ENCODE results near the gene CCSER2.
"Not testable (repeated sequence)": the region's sequence is repeated elsewhere in the genome, so short reads cannot be mapped to it uniquely, and the experiment has no call there.

CCSER2 gene

GRCh38 chr10:84497978-84498377, 169.6 kb downstream of the CCSER2 start (continued):
- TF ChIP-seq, protein P1, sequence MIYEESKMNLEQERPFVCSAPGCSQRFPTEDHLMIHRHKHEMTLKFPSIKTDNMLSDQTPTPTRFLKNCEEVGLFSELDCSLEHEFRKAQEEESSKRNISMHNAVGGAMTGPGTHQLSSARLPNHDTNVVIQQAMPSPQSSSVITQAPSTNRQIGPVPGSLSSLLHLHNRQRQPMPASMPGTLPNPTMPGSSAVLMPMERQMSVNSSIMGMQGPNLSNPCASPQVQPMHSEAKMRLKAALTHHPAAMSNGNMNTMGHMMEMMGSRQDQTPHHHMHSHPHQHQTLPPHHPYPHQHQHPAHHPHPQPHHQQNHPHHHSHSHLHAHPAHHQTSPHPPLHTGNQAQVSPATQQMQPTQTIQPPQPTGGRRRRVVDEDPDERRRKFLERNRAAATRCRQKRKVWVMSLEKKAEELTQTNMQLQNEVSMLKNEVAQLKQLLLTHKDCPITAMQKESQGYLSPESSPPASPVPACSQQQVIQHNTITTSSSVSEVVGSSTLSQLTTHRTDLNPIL (CRISPR knock-in tag; IDR thresholded peaks at IDR 0.05; ENCODE audit: low read depth), result no peak
- TF ChIP-seq ZNF8 (CRISPR knock-in tag; IDR thresholded peaks at IDR 0.05) (no peak), SNAI2 (CRISPR knock-in tag; IDR thresholded peaks at IDR 0.05) (no peak), RARB (CRISPR knock-in tag; IDR thresholded peaks at IDR 0.05) (no peak), ZFP3 (CRISPR knock-in tag; IDR thresholded peaks at IDR 0.05) (no peak), GLIS3 (CRISPR knock-in tag; IDR thresholded peaks at IDR 0.05) (no peak), ESRRG (CRISPR knock-in tag; IDR thresholded peaks at IDR 0.05) (no peak), CSDC2 (CRISPR knock-in tag; IDR thresholded peaks at IDR 0.05) (no peak), BACH2 (CRISPR knock-in tag; IDR thresholded peaks at IDR 0.05; ENCODE audit: borderline replicate concordance) (no peak), ZFP30 (CRISPR knock-in tag; IDR thresholded peaks at IDR 0.05) (no peak)

GRCh38 chr10:84499039-84499438, 170.7 kb downstream of the CCSER2 start:
- not testable (repeated sequence) for ATAC-seq

DNA sequence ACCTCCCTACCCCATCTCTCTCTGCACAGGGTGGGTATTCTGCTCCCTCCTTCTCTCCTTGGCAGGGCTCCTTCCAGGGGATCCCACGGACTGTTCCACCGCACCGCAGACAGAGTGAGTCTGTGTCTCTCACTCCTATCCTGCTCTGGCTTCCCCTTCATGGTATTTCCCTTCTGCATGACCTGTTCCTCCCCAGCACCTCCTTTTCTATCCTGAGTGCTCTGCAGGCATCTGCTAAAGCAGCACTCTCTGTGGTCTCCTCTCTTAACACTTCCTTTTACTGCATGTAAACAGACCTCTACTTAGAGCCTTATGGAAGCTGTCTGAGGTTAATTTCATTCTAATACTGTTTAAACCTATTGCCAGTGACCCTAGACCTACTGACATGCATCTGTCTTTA, 171.5 kb downstream of the CCSER2 start:
- no peak for TF ChIP-seq ZNF70 (CRISPR knock-in tag; IDR thresholded peaks at IDR 0.05)
- TF ChIP-seq CSDC2 (CRISPR knock-in tag; IDR thresholded peaks at IDR 0.05), result no peak
- TF ChIP-seq OSR1 (CRISPR knock-in tag; IDR thresholded peaks at IDR 0.05), result no peak
- no peak for TF ChIP-seq CSRNP3 (CRISPR knock-in tag; IDR thresholded peaks at IDR 0.05)
- no peak for TF ChIP-seq RARB (CRISPR knock-in tag; IDR thresholded peaks at IDR 0.05)
- no peak for TF ChIP-seq TOX (CRISPR knock-in tag; IDR thresholded peaks at IDR 0.05; ENCODE audit: borderline replicate concordance)
- no peak for TF ChIP-seq ZNF565 (CRISPR knock-in tag; conservative IDR thresholded peaks at IDR 0.05; ENCODE audit: low read depth)
- TF ChIP-seq, protein P1 (CRISPR knock-in tag; IDR thresholded peaks at IDR 0.05; ENCODE audit: low read depth), result no peak
- TF ChIP-seq ZNF8 (CRISPR knock-in tag; IDR thresholded peaks at IDR 0.05), result no peak
- TF ChIP-seq POU6F1 (CRISPR knock-in tag; IDR thresholded peaks at IDR 0.05; ENCODE audit: borderline replicate concordance, low read depth), result no peak
- TF ChIP-seq ISL1 (CRISPR knock-in tag; IDR thresholded peaks at IDR 0.05), result no peak
- no peak for TF ChIP-seq ESRRG (CRISPR knock-in tag; IDR thresholded peaks at IDR 0.05)
- no peak for TF ChIP-seq PATZ1 (CRISPR knock-in tag; IDR thresholded peaks at IDR 0.05; ENCODE audit: borderline replicate concordance)
- TF ChIP-seq ZFP30 (CRISPR knock-in tag; IDR thresholded peaks at IDR 0.05), result no peak
- TF ChIP-seq SNAI2 (CRISPR knock-in tag; IDR thresholded peaks at IDR 0.05), result no peak
- TF ChIP-seq ZFP3 (CRISPR knock-in tag; IDR thresholded peaks at IDR 0.05), result no peak
- TF ChIP-seq ZC3H10 (CRISPR knock-in tag; IDR thresholded peaks at IDR 0.05), result no peak
- peak; percentile 54 for ATAC-seq

DNA sequence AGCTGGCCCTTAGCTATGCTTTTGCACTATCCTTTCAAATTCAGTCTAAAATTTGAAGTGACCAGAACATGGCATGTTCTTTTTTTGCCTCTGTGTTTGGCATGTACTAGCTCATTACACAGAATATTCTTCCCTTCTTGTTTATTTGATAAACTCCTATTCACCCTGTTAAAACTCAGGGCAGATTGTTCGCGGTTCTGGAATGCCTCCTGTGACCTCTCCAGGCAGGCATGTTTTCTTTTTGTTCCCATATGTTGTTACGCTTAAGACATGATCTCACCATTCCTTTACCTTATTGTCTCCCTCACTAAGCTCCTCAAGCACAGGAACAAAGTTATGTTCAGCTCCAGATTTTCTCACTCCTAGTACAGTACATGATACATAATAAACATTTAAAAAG, 181.7 kb downstream of the CCSER2 start:
- peak; percentile 96 for TF ChIP-seq ZFP3 (CRISPR knock-in tag; IDR thresholded peaks at IDR 0.05)
- no peak for TF ChIP-seq GLIS3 (CRISPR knock-in tag; IDR thresholded peaks at IDR 0.05)
- ATAC-seq, result peak; percentile 69

DNA sequence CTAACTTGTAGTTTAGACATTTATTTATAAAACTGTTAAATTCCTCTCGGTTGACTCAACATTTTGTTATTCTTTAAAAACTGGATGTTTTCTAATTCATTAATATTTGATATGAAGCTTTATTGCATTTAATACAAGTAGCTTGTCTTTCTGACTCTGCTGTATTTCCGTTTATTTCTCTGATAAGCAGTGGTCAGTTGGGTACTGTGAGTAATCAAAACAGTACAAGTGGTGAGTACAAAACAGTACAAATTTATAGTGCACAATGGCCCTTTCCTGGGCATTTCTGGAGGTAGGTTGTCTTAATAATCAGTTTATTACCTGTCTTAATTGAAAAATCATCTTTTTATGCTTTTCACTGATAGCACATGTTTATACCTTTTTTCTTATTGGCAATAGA, 182.7 kb downstream of the CCSER2 start:
- ATAC-seq, result no peak
- no peak for TF ChIP-seq BACH2 (CRISPR knock-in tag; IDR thresholded peaks at IDR 0.05; ENCODE audit: borderline replicate concordance)
- TF ChIP-seq RARB (CRISPR knock-in tag; IDR thresholded peaks at IDR 0.05), result no peak
- TF ChIP-seq, protein P1 (CRISPR knock-in tag; IDR thresholded peaks at IDR 0.05; ENCODE audit: low read depth), result no peak
- no peak for TF ChIP-seq CSRNP3 (CRISPR knock-in tag; IDR thresholded peaks at IDR 0.05)
- no peak for TF ChIP-seq ISL1 (CRISPR knock-in tag; IDR thresholded peaks at IDR 0.05)
- TF ChIP-seq PATZ1 (CRISPR knock-in tag; IDR thresholded peaks at IDR 0.05; ENCODE audit: borderline replicate concordance), result no peak
- TF ChIP-seq POU6F1 (CRISPR knock-in tag; IDR thresholded peaks at IDR 0.05; ENCODE audit: borderline replicate concordance, low read depth), result no peak

Data from SK-N-SH treated with all-trans-retinoic acid at 6 μM for 48 hours (cell line).